ENCODE data around the gene TYW1B.
"Not testable (repeated sequence)": the region's sequence is repeated elsewhere in the genome, so short reads cannot be mapped to it uniquely, and the experiment has no call there.

- not testable (repeated sequence) for TF ChIP-seq CTCF, POLR2AphosphoS5 (IDR thresholded peaks at IDR 0.05)
Measured at GRCh38 chr7:72780289-72780894, 47.6 kb downstream of the TYW1B start.
